SU-DHL-6 (cell line): Measurements from ENCODE around the gene KRTCAP2.
A peak's percentile ranks its signal among the peaks of the same experiment; 100 is the strongest.

Experiments used
- H2AFZ ChIP-seq: fragments of 200-600 bp; sonication (generic); 2 replicates; pipeline ENCODE4 v1.6.1; 2014; ENCODE audit warnings: low read depth, mild to moderate bottlenecking, moderate library complexity, mixed read lengths, antibody characterized with exemption, low read length; ENCODE audit not compliant: severe bottlenecking
- H3F3A ChIP-seq: fragments of 200-600 bp; shearing (Covaris generic); 2 replicates; pipeline ENCODE4 v1.6.0; 2016; ENCODE audit warnings: antibody characterized with exemption, mild to moderate bottlenecking; ENCODE audit not compliant: insufficient read depth
- H3K27ac ChIP-seq: fragments of 200-600 bp; sonication (generic); 2 replicates; pipeline ENCODE4 v1.5.1; 2016; ENCODE audit warnings: low read depth, mild to moderate bottlenecking, low read length, moderate library complexity, mixed read lengths
- H3K27me3 ChIP-seq: fragments of 200-600 bp; sonication (generic), shearing (Covaris generic); 2 replicates; pipeline ENCODE4 v1.6.0; 2014; ENCODE audit warnings: mild to moderate bottlenecking, low read length
- H3K36me3 ChIP-seq: fragments of 200-600 bp; sonication (generic); 2 replicates; pipeline ENCODE4 v1.6.1; 2014; ENCODE audit warnings: mild to moderate bottlenecking, low read length, mixed read lengths
- H3K4me2 ChIP-seq: fragments of 300-600, 200-600 bp; shearing (Covaris generic), sonication (generic); 2 replicates; pipeline ENCODE4 v1.6.0; 2014; ENCODE audit warnings: low read length, low read depth, mild to moderate bottlenecking; ENCODE audit not compliant: poor library complexity, severe bottlenecking
- H3K4me3 ChIP-seq: fragments of 200-600 bp; sonication (generic); 2 replicates; pipeline ENCODE4 v1.5.1; 2014; ENCODE audit warnings: antibody characterized with exemption, low read length, mild to moderate bottlenecking, mixed read lengths; ENCODE audit not compliant: insufficient read depth, poor library complexity, severe bottlenecking
- H3K79me2 ChIP-seq: fragments of 200-600 bp; sonication (generic); 2 replicates; pipeline ENCODE4 v1.6.1; 2014; ENCODE audit warnings: mild to moderate bottlenecking, low read length, moderate library complexity; ENCODE audit not compliant: insufficient read depth
- H3K9ac ChIP-seq: fragments of 200-600 bp; sonication (generic); 2 replicates; pipeline ENCODE4 v1.7.0; 2014; ENCODE audit warnings: mild to moderate bottlenecking, low read length
- H3K9me2 ChIP-seq: fragments of 200-600 bp; sonication (generic); replicated peaks from 2 replicates; pipeline ENCODE4 v1.6.1; 2014; ENCODE audit warnings: low read length; ENCODE audit not compliant: insufficient read depth
- H3K9me3 ChIP-seq: fragments of 200-600 bp; sonication (generic); 2 replicates; pipeline ENCODE4 v1.6.1; 2014; ENCODE audit warnings: low read length, mixed read lengths; ENCODE audit not compliant: insufficient read depth
- H4K20me1 ChIP-seq: fragments of 200-600 bp; sonication (generic); 2 replicates; pipeline ENCODE4 v1.6.1; 2014; ENCODE audit warnings: low read depth, mild to moderate bottlenecking, antibody characterized with exemption, low read length, moderate library complexity, mixed read lengths
- CTCF ChIP-seq: fragments of 200-600 bp; sonication (generic); IDR thresholded peaks from one replicate; pipeline ENCODE4 v1.5.1; 2017; ENCODE audit warnings: antibody characterized with exemption, mild to moderate bottlenecking, low read length, moderate library complexity; ENCODE audit not compliant: insufficient read depth, poor library complexity, severe bottlenecking
- EZH2phosphoT487 ChIP-seq: fragments of 200-600 bp; sonication (generic), shearing (Covaris generic); conservative IDR thresholded peaks from 2 replicates; pipeline ENCODE4 v1.6.1; 2018; ENCODE audit warnings: mild to moderate bottlenecking, antibody characterized with exemption, low read length, moderate library complexity, mixed read lengths

Gene KRTCAP2

GRCh38 chr1:155177192-155177917 is 4.3 kb upstream of the KRTCAP2 start:
- Histone ChIP-seq H3K4me3 (no peak overlapping the region), H4K20me1 (no peaks in the 10 kb centered on the region), H3K27ac (no peak overlapping the region), H3K9me3 (no peaks in the 10 kb centered on the region), H3K9ac (no peak overlapping the region), H3K9me2 (no peaks in the 10 kb centered on the region), H3F3A (peaks cover 7% of the 10 kb centered on the region), H3K36me3 (no peaks in the 10 kb centered on the region), H3K27me3 (no peaks in the 10 kb centered on the region), H3K4me2 (no peak overlapping the region), H2AFZ (no peak overlapping the region), H3K79me2 (peaks cover 7% of the 10 kb centered on the region)
- no peak for TF ChIP-seq EZH2phosphoT487
- TF ChIP-seq CTCF: no peak

- no peak overlapping the region for H3K4me2 ChIP-seq
- H3K9ac ChIP-seq: no peak overlapping the region
- peaks cover 14% of the 10 kb centered on the region for H3K79me2 ChIP-seq
- H3K27ac ChIP-seq: no peak overlapping the region
- H3F3A ChIP-seq: peaks cover 7% of the 10 kb centered on the region
- no peak overlapping the region for H2AFZ ChIP-seq
- no peak for TF ChIP-seq EZH2phosphoT487
- TF ChIP-seq CTCF: peak; percentile 86
- H3K36me3 ChIP-seq: no peaks in the 10 kb centered on the region
- no peaks in the 10 kb centered on the region for H3K9me3 ChIP-seq
- no peak overlapping the region for H3K4me3 ChIP-seq
- no peaks in the 10 kb centered on the region for H3K9me2 ChIP-seq
- no peaks in the 10 kb centered on the region for H4K20me1 ChIP-seq
- H3K27me3 ChIP-seq: no peaks in the 10 kb centered on the region
These were observed 3.5 kb upstream of the KRTCAP2 start for GRCh38 chr1:155176544-155177071.

GRCh38 chr1:155175927-155176371 is 2.8 kb upstream of the KRTCAP2 start:
- no peak overlapping the region for H2AFZ ChIP-seq
- H3K79me2 ChIP-seq: peaks cover 14% of the 10 kb centered on the region
- H3K27ac ChIP-seq: no peak overlapping the region
- H3F3A ChIP-seq: peaks cover 7% of the 10 kb centered on the region
- H3K9me3 ChIP-seq: no peaks in the 10 kb centered on the region
- H3K27me3 ChIP-seq: no peaks in the 10 kb centered on the region
- no peak overlapping the region for H3K4me3 ChIP-seq
- no peak overlapping the region for H3K9ac ChIP-seq
- H3K4me2 ChIP-seq: no peak overlapping the region
- H3K36me3 ChIP-seq: no peaks in the 10 kb centered on the region
- no peaks in the 10 kb centered on the region for H3K9me2 ChIP-seq
- H4K20me1 ChIP-seq: no peaks in the 10 kb centered on the region
- TF ChIP-seq CTCF (peak; percentile 16), EZH2phosphoT487 (no peak)
